Duodenal mucosa (tissue), 2 donors: Measurements from ENCODE around the gene ERN2.
A peak's percentile ranks its signal among the peaks of the same experiment; 100 is the strongest.
"Not testable (repeated sequence)": the region's sequence is repeated elsewhere in the genome, so short reads cannot be mapped to it uniquely, and the experiment has no call there.

ENCODE experiments used
- H3K27ac ChIP-seq: one replicate; pipeline ENCODE4 v1.7.0; 2013; ENCODE audit warnings: low read depth, low read length
- H3K27me3 ChIP-seq, 2 donors: one replicate each; pipeline ENCODE4 v1.7.0; 2013; ENCODE audit warnings: low read length in 2 of 2, control low read depth in 1 of 2; ENCODE audit not compliant: insufficient read depth in 2 of 2, control insufficient read depth in 1 of 2
- H3K36me3 ChIP-seq, 2 donors: one replicate each; pipeline ENCODE4 v1.7.0; 2013; ENCODE audit warnings: low read length in 2 of 2, control low read depth in 1 of 2; ENCODE audit not compliant: insufficient read depth in 2 of 2, control insufficient read depth in 1 of 2
- H3K4me1 ChIP-seq, 2 donors: one replicate each; pipeline ENCODE4 v1.7.0; 2013; ENCODE audit warnings: low read length in 2 of 2, control low read depth in 1 of 2; ENCODE audit not compliant: insufficient read depth in 2 of 2, control insufficient read depth in 1 of 2
- H3K4me3 ChIP-seq, 2 donors: one replicate each; pipeline ENCODE4 v1.7.0; 2013; ENCODE audit warnings: low read length in 2 of 2, low read depth in 1 of 2
- H3K9ac ChIP-seq, 2 donors: one replicate each; pipeline ENCODE4 v1.7.0; 2013; ENCODE audit warnings: low read length in 2 of 2, low read depth in 1 of 2
- H3K9me3 ChIP-seq, 2 donors: one replicate each; pipeline ENCODE4 v1.7.0; 2013; ENCODE audit warnings: low read length in 2 of 2, control low read depth in 1 of 2; ENCODE audit not compliant: control insufficient read depth in 1 of 2

Gene ERN2

GRCh38 chr16:23724096-23724784 lies 11.2 kb upstream of the ERN2 start:
- H3K27me3 ChIP-seq, result no peaks in the 10 kb centered on the region
- H3K4me1 ChIP-seq, result no peaks in the 10 kb centered on the region
- H3K27ac ChIP-seq, result no peak overlapping the region
- no peaks in the 10 kb centered on the region for H3K36me3 ChIP-seq
- no peak overlapping the region for H3K9ac ChIP-seq
- no peak overlapping the region for H3K4me3 ChIP-seq
- H3K9me3 ChIP-seq, result no peaks in the 10 kb centered on the region

- H3K4me3 ChIP-seq, H3K27me3 ChIP-seq, H3K36me3 ChIP-seq, H3K4me1 ChIP-seq, H3K9me3 ChIP-seq, H3K9ac ChIP-seq, H3K27ac ChIP-seq: not testable (repeated sequence)
Measured at GRCh38 chr16:23722613-23723240, 9.7 kb upstream of the ERN2 start.

- H3K27me3 ChIP-seq, result peaks cover 0 to 4% of the 10 kb centered on the region in 2 donors
- H3K27ac ChIP-seq, result no peak overlapping the region
- peaks cover 0 to 3% of the 10 kb centered on the region in 2 donors for H3K4me1 ChIP-seq
- H3K9ac ChIP-seq, result no peak overlapping the region
- H3K4me3 ChIP-seq, result no peak overlapping the region
- no peaks in the 10 kb centered on the region for H3K36me3 ChIP-seq
- H3K9me3 ChIP-seq, result no peaks in the 10 kb centered on the region
Measured at GRCh38 chr16:23716484-23716883, 3.5 kb upstream of the ERN2 start.

- H3K9me3 ChIP-seq, result peaks cover 3% of the 10 kb centered on the region in 2 donors
- peak overlapping the region; percentile 61 to 67 for H3K4me3 ChIP-seq
- H3K9ac ChIP-seq, result peak overlapping the region in 1 of 2 donors; percentile 64
- H3K4me1 ChIP-seq, result peaks cover 0 to 4% of the 10 kb centered on the region in 2 donors
- H3K27ac ChIP-seq, result peak overlapping the region; percentile 30
- peaks cover 4 to 33% of the 10 kb centered on the region in 2 donors for H3K36me3 ChIP-seq
- no peaks in the 10 kb centered on the region for H3K27me3 ChIP-seq
Measured at GRCh38 chr16:23711785-23712184, 1.2 kb downstream of the ERN2 start.

- H3K4me1 ChIP-seq, result peaks cover 0 to 4% of the 10 kb centered on the region in 2 donors
- H3K27me3 ChIP-seq, result no peaks in the 10 kb centered on the region
- H3K9me3 ChIP-seq, result peaks cover 3% of the 10 kb centered on the region in 2 donors
- H3K27ac ChIP-seq, result no peak overlapping the region
- H3K9ac ChIP-seq, result no peak overlapping the region
- H3K4me3 ChIP-seq, result no peak overlapping the region
- H3K36me3 ChIP-seq, result peaks cover 5 to 42% of the 10 kb centered on the region in 2 donors
Measured at GRCh38 chr16:23710504-23710903, 2.5 kb downstream of the ERN2 start.

- H3K9ac ChIP-seq, result no peak overlapping the region
- no peak overlapping the region for H3K4me3 ChIP-seq
- H3K36me3 ChIP-seq, result peaks cover 5 to 46% of the 10 kb centered on the region in 2 donors
- H3K27ac ChIP-seq, result no peak overlapping the region
- H3K9me3 ChIP-seq, result peaks cover 3% of the 10 kb centered on the region in 2 donors
- H3K4me1 ChIP-seq, result peaks cover 0 to 4% of the 10 kb centered on the region in 2 donors
- H3K27me3 ChIP-seq, result no peaks in the 10 kb centered on the region
Measured at GRCh38 chr16:23710008-23710407, 3.0 kb downstream of the ERN2 start.

GRCh38 chr16:23709536-23709935 lies 3.5 kb downstream of the ERN2 start:
- H3K4me3 ChIP-seq, result no peak overlapping the region
- peaks cover 5 to 51% of the 10 kb centered on the region in 2 donors for H3K36me3 ChIP-seq
- no peaks in the 10 kb centered on the region for H3K27me3 ChIP-seq
- no peak overlapping the region for H3K27ac ChIP-seq
- peaks cover 0 to 4% of the 10 kb centered on the region in 2 donors for H3K4me1 ChIP-seq
- peaks cover 3% of the 10 kb centered on the region in 2 donors for H3K9me3 ChIP-seq
- no peak overlapping the region for H3K9ac ChIP-seq

GRCh38 chr16:23706439-23706838 lies 6.6 kb downstream of the ERN2 start:
- H3K9me3 ChIP-seq, result peaks cover 3% of the 10 kb centered on the region in 2 donors
- H3K27me3 ChIP-seq, result no peaks in the 10 kb centered on the region
- H3K9ac ChIP-seq, result no peak overlapping the region
- H3K4me3 ChIP-seq, result no peak overlapping the region
- peaks cover 0 to under 1% of the 10 kb centered on the region in 2 donors for H3K4me1 ChIP-seq
- H3K27ac ChIP-seq, result no peak overlapping the region
- peaks cover 5 to 64% of the 10 kb centered on the region in 2 donors for H3K36me3 ChIP-seq

GRCh38 chr16:23705517-23705902 lies 7.5 kb downstream of the ERN2 start:
- Histone ChIP-seq H3K4me1 (no peaks in the 10 kb centered on the region), H3K27me3 (no peaks in the 10 kb centered on the region), H3K36me3 (peaks cover 5 to 58% of the 10 kb centered on the region in 2 donors), H3K9me3 (peaks cover 3% of the 10 kb centered on the region in 2 donors), H3K9ac (no peak overlapping the region), H3K4me3 (no peak overlapping the region), H3K27ac (no peak overlapping the region)

- H3K36me3 ChIP-seq, result peaks cover 5 to 56% of the 10 kb centered on the region in 2 donors
- H3K4me3 ChIP-seq, result no peak overlapping the region
- H3K4me1 ChIP-seq, result no peaks in the 10 kb centered on the region
- peaks cover 2 to 3% of the 10 kb centered on the region in 2 donors for H3K9me3 ChIP-seq
- H3K27ac ChIP-seq, result no peak overlapping the region
- no peaks in the 10 kb centered on the region for H3K27me3 ChIP-seq
- no peak overlapping the region for H3K9ac ChIP-seq
Measured at GRCh38 chr16:23704772-23705516, 8.1 kb downstream of the ERN2 start.
